HG03469 (cell line): ENCODE data around the gene PTPN7.
"Not testable (repeated sequence)": the region's sequence is repeated elsewhere in the genome, so short reads cannot be mapped to it uniquely, and the experiment has no call there.

Experiments used
- ATAC-seq: cut with Tn5 transposase; IDR thresholded peaks from one replicate; pipeline ENCODE4 v1.9.1; 2021; ENCODE audit warnings: mild to moderate bottlenecking, moderate library complexity, moderate number of reproducible peaks; ENCODE audit not compliant: unreplicated experiment

PTPN7 gene

DNA sequence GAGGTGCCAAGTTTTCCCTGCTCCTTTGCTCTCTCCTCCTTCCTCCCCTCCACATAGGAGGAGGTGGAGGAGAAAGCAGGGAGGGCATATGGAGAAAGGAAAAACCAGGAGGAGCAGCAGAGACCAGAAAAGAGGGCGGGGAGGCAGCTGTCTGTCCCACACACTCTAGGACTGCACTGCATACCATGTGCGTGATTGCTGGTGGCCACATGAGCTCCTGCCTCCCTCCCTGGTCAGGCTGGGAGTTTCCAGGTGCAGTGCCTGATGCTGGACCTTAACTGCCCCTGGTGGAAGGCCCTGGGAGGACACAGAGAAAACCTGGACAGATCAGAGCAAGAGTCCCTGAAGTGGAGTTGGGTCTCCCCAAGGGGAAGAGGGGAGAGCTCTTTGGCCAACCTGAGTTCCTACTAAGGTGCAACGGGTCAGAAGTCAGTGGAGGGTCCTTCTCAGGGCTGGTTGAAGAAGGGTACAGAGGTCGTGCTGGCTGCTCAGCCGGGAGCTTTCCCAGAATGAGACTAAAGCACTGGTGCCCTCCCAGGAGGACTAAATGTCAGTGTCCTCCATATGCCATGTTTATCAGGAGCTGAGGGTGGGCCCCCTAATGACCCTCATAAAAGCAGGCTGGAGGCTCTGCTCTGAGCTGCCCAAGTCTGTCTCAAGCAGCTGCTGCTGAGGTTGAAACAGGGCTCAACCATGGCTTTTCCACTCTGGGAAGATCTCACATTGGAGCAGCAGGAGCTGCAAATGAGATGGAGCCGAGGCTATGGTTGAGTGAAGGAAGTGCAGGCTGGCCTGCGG is 29.7 kb upstream of the PTPN7 start:
- ATAC-seq, result no peak

GRCh38 chr1:202189001-202189790 is 28.8 kb upstream of the PTPN7 start:
- ATAC-seq, result no peak

DNA sequence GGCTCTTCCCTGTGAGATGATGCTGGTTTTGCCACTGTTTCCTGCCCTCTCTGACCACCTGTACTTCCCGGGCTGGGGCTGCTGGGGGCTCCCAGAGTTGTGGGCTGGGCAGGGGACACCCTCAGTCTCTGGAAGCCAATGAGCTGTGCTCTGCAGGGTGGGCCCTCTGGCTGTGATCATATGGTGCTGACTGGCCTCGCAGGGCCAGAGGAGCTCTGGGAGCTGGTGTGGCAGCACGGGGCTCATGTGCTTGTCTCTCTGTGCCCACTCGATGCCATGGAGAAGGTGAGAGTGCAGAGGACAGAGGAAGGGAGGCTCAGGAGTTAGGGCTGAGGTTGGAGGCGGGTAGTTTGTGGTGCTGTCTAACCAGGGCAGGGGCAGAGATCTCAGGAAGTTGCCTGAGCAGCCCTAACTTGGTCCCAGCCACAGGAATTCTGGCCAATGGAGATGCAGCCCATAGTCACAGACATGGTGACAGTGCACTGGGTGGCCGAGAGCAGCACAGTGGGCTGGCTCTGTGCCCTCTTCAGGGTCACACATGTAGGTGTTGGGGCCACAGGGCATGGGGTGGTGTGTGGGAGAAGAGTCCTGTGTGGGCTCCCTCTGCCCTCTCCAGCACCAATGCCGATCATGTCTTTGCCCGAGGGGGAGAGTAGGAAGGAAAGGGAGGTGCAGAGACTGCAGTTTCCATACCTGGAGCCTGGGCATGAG is 27.4 kb upstream of the PTPN7 start:
- ATAC-seq, result no peak

GRCh38 chr1:202187041-202187671 is 26.8 kb upstream of the PTPN7 start:
- ATAC-seq, result no peak

DNA sequence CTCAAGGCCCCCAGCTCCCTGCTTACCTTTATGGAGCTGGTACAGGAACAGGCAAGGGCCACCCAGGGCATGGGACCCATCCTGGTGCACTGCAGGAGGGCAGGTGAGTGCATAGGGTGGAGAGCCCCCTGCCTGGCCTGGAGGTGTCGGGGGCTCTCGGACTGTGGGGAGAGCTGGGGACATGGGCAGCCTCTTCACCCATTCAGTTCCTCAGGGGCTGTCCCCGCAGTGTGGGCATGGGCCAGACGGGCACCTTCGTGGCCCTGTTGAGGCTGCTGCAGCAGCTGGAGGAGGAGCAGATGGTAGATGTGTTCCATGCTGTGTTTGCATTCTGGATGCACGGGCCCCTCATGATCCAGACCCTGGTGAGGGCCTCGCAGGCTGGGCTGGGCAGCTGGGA is 25.9 kb upstream of the PTPN7 start:
- no peak for ATAC-seq

- no peak for ATAC-seq
Measured at GRCh38 chr1:202184750-202185460, 24.5 kb upstream of the PTPN7 start.

DNA sequence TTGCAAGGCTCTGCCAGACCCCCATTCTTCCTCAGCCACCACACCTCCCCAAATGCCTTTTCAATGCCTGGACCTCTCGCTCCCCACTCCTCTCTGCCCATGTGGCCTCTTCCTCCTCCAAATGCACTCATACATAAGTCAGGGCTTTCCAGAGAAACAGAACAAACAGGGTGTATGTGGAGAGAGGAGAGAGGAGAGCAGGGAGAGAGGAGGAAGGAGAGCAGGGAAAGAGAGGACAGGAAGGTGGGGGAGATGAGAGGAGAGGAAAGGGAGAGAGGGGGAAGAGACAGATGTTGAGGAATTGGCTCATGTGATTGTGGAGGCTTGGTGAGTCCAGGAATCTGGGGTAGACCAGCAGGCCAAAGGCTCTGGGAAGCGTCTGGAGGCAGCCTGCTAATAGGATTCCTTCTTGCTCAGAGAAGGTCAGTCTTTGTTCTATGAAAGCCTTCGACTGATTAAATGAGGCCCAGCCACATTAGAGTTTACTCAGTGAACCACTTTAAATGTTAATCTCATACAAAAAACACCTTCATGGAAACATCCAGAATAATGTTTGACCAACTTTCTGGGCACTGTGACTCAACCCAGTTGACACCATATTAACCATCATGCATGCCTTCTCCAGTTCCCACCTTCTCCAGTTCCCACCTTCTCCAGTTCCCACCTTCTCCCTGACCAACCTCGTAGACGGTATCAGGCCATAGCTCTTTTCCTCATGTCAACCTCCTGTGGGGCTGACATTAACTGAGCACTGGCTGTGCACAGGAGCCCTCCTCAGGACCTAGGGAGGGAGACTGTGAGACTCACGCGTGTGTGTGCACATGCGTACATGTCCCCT is 21.9 kb upstream of the PTPN7 start:
- ATAC-seq, result no peak

DNA sequence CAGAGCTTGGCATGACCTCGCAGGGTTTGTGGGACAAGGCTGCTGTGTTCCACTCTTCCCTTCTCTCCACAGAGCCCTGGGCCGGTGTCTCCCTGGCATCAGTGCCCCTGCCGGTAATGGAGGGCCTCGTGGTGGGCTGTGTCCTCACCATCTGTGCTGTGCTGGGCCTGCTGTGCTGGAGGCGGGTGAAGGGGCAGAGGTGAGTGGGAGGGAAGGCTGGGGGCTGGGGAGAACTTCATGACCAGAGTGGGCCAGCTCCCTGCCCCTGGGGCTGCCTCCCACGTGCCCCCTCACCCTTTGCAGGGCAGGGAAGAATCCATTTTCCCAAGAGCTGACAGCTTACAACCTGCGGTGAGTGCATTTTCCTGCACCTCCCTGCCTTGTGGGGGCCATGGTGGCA is 21.2 kb upstream of the PTPN7 start:
- ATAC-seq, result no peak

DNA sequence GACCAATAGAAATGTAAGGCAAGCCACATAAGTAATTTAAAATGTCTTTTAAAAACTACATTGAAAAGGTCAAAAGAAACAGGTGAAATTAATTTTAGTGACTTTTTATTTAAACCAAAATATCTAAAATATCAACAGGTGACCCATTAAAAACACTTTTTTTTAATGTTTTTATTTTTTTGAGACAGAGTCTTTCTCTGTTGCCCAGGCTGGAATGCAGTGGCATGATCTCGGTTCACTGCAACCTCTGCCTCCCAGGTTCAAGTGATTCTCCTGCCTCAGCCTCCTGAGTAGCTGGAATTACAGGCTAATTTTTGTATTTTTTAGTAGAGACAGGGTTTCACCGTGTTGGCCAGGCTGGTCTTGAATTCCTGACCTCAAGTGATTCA is 20.3 kb upstream of the PTPN7 start:
- ATAC-seq, result not testable (repeated sequence)

DNA sequence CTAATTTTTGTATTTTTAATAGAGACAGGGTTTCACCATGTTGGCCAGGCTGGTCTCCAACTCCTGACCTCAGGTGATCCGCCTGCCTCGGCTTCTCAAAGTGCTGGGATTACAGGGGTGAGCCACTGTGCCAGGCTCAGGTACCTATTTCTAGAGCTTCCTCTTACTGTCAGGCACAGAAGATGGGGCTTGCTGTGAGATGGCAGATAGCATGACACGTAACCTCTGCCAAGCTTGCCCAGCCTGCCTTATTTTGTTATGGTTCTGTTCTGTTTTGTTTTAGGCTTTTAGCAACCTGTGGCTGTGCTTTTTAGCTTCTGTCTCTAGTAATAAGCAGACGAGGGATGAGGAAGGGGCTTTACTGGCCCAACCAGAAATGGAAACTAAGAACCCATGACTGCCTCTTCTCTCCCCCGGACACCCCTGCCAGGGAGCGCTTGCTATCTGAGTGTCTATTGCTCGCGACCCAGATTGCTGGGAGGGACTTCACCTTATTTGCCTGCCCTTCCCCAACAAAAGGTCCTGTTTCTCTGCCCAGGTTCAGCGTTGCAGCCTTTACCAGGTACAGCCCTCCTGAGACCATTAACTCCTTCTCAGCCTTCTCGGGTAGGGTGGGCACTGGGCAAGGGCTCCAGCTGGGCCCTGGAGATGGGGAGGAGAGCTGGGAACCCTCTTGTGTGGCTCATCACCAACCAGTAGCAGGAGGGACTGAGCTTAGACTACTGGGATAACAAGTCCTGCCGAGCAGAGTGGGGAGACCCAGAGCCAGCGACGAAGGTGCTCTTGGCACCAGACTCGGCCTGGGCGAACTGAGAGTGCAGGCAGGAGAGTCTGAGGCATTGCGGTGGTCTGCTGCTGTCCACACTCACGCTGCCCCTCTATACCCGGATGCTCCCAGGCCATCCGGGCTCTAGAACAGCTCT is 19.7 kb upstream of the PTPN7 start:
- ATAC-seq, result no peak

DNA sequence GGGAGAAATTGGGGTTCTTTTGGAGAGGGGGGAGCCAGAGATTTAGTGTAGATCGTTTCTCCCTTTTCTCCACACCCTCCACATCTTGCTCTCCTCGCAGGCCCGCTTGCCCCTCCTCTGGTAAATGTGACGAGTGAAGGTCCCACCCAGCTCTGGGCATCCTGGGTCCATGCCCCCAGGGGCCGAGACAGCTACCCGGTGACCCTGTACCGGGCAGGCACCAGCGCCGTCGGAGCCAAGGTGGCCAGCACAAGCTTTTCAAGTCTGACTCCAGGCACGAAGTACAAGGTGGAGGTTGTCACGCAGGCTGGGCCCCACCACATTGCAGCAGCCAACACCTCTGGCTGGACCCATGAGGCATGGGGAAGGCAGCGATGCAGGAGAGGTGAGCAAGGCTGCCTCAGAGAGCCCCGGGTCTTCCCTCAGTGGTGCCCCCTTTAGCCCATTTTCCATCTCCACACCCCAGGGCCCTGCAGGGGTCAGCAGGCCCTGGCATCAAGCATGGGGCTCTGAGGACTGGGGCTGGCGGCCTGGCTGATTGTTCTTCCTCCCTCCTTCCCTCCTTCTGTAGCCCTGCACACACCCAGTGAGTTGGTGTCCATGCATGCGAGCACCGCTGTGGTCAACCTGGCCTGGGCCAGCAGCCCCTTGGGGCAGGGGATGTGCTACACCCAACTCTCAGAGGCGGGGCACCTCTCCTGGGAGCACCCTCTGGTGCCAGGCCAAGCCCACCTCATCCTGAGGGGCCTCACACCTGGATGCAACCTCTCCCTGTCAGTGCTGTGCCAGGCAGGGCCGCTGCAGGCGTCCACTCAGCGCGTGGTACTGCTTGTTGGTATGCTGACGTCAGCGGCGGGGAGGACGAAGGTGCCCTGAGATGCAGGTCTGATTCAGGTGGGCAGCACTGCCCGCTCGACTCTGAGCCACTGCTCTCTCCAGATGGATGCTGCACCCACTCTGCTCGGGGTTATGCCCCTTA is 16.8 kb upstream of the PTPN7 start:
- ATAC-seq, result no peak

- no peak for ATAC-seq
Measured at GRCh38 chr1:202173993-202174392, 13.6 kb upstream of the PTPN7 start.

GRCh38 chr1:202172015-202172355 is 11.6 kb upstream of the PTPN7 start:
- no peak for ATAC-seq

- ATAC-seq, result no peak
Measured at GRCh38 chr1:202171292-202172014, 11.1 kb upstream of the PTPN7 start.

- ATAC-seq, result no peak
Measured at GRCh38 chr1:202170726-202171125, 10.3 kb upstream of the PTPN7 start.

GRCh38 chr1:202168861-202169260 is 8.5 kb upstream of the PTPN7 start:
- ATAC-seq, result no peak
